Fibroblast of the aortic adventitia (primary cell): Measurements from ENCODE around the gene GIT1. TPM values are rescaled to one million over a fixed set of nuclear protein-coding genes. Genes with fewer than 3 reads are reported as not detected.

Experiments used
- DNase-seq: peaks from one replicate; pipeline ENCODE4 v3.0.0-alpha.2; 2010; ENCODE audit warnings: low read depth
- H3K4me3 ChIP-seq: 2 replicates; pipeline ENCODE4 v1.5.1; 2011; ENCODE audit warnings: low read depth, mild to moderate bottlenecking, control low read depth, low read length, moderate library complexity
- total RNA-seq: library from RNA; depleted of rRNA; stranded (reverse); fragments of >200 nt; gene quantifications from 2 replicates; pipeline ENCODE4 v1.2.3, GENCODE V29; 2012; ENCODE audit warnings: low replicate concordance
- TF ChIP-seq, protein P1 (sequence below): IDR thresholded peaks from 2 replicates; pipeline ENCODE4 v1.5.1; 2011; ENCODE audit warnings: mild to moderate bottlenecking, low read length, control low read depth, inconsistent platforms; ENCODE audit not compliant: insufficient read depth

GIT1 gene
- total RNA-seq, 1 donor = 38.6 TPM

DNA sequence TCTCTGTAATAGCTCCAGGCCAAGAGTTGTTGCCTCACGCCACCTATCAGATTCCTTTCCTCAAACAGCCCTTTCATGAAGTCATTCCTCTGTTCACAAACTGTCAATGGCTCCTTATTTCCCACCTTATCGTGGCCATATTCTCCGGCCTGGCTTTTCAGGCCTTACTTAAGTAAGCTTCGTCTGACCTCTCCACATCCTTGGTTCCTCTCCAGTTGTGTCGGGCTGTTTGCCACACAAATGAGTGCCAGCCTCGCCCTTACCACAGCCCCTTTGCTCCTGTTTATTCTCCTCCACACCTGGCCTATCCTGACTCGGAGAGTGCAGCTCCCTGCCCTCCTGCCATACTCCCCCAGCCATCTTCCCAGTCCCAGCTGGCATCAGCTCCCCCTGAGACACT lies 18.9 kb downstream of the GIT1 start:
- no peak for DNase-seq
- no peak overlapping the region for H3K4me3 ChIP-seq
- TF ChIP-seq, protein P1, sequence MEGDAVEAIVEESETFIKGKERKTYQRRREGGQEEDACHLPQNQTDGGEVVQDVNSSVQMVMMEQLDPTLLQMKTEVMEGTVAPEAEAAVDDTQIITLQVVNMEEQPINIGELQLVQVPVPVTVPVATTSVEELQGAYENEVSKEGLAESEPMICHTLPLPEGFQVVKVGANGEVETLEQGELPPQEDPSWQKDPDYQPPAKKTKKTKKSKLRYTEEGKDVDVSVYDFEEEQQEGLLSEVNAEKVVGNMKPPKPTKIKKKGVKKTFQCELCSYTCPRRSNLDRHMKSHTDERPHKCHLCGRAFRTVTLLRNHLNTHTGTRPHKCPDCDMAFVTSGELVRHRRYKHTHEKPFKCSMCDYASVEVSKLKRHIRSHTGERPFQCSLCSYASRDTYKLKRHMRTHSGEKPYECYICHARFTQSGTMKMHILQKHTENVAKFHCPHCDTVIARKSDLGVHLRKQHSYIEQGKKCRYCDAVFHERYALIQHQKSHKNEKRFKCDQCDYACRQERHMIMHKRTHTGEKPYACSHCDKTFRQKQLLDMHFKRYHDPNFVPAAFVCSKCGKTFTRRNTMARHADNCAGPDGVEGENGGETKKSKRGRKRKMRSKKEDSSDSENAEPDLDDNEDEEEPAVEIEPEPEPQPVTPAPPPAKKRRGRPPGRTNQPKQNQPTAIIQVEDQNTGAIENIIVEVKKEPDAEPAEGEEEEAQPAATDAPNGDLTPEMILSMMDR = no peak

- TF ChIP-seq, protein P1 = no peak
- no peak for DNase-seq
- peak overlapping the region; percentile 76 for H3K4me3 ChIP-seq
Observed at GRCh38 chr17:29569245-29569950, 20.1 kb downstream of the GIT1 start.

GRCh38 chr17:29568331-29569244 lies 20.9 kb downstream of the GIT1 start, which contains the start of gene TP53I13:
Gene TP53I13 (plus strand): TSS chr17:29568701. CDS start chr17:29568759, 58 bp downstream.
- TF ChIP-seq, protein P1 = no peak
- peak within 1 kb of the TSS; percentile 76 for H3K4me3 ChIP-seq
- peak; percentile 75 for DNase-seq

- peak overlapping the region; percentile 76 for H3K4me3 ChIP-seq
- TF ChIP-seq, protein P1 = peak; percentile 45
- peak; percentile 26 for DNase-seq
Observed at GRCh38 chr17:29567554-29568330, 21.7 kb downstream of the GIT1 start.

DNA sequence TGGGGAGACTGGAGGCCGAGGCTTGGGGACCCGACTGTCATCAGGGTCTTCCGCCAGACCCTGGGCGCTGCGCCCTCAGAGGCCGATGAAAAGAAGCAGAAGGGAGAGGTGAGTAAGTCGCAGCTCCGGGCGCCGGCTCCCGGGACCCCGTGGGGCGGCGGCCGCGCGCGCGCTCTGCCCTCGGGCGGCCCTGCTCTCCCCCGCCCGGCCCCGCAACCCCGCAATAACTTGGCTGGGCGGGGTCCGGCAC lies 22.2 kb downstream of the GIT1 start:
- peak overlapping the region; percentile 76 for H3K4me3 ChIP-seq
- DNase-seq = no peak
- TF ChIP-seq, protein P1 = no peak

- peak; percentile 55 for DNase-seq
- peak within 1 kb of the TSS; percentile 76 for H3K4me3 ChIP-seq
- TF ChIP-seq, protein P1 = no peak
Observed at GRCh38 chr17:29566473-29567303, 22.8 kb downstream of the GIT1 start, which contains the start of gene ABHD15. Gene ABHD15 (minus strand): TSS chr17:29567037. CDS start chr17:29566966, 71 bp downstream.
